ENCODE measurements around the gene CEP104.

CEP104 gene

GRCh38 chr1:3788756-3789420 lies 68.1 kb downstream of the CEP104 start:
- TF ChIP-seq CTCF (conservative IDR thresholded peaks at IDR 0.05; ENCODE audit: control insufficient read depth, insufficient read depth, low read depth, low read length) = no peak
- no peak for DNase-seq (ENCODE audit: low read depth)
- no peak overlapping the region for H3K4me3 ChIP-seq (ENCODE audit: control insufficient read depth, low read depth, low read length)

- no peak for TF ChIP-seq CTCF (conservative IDR thresholded peaks at IDR 0.05; ENCODE audit: control insufficient read depth, insufficient read depth, low read depth, low read length)
- no peak overlapping the region for H3K4me3 ChIP-seq (ENCODE audit: control insufficient read depth, low read depth, low read length)
- no peak for DNase-seq (ENCODE audit: low read depth)
Observed at GRCh38 chr1:3787745-3788605, 69.0 kb downstream of the CEP104 start.

DNA sequence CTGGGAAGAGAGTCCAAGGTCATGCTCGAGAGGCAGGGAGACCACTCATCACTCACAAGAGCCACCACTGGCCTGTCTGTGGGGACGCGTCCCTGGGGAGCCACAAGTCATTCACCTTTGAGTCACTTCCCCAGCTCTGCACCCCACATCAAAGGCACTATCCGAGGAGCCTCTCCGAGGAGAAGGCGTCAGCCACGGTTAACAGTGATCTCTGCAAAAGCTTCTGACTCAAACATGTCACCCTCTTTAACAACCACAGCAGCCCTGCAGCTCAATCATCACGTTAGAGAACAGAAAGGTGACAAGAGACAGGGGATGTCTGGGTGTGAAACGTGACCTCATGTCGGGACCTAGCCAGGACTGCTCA lies 69.7 kb downstream of the CEP104 start:
- DNase-seq (ENCODE audit: low read depth) = no peak
- no peak overlapping the region for H3K4me3 ChIP-seq (ENCODE audit: control insufficient read depth, low read depth, low read length)
- TF ChIP-seq CTCF (conservative IDR thresholded peaks at IDR 0.05; ENCODE audit: control insufficient read depth, insufficient read depth, low read depth, low read length) = no peak

DNA sequence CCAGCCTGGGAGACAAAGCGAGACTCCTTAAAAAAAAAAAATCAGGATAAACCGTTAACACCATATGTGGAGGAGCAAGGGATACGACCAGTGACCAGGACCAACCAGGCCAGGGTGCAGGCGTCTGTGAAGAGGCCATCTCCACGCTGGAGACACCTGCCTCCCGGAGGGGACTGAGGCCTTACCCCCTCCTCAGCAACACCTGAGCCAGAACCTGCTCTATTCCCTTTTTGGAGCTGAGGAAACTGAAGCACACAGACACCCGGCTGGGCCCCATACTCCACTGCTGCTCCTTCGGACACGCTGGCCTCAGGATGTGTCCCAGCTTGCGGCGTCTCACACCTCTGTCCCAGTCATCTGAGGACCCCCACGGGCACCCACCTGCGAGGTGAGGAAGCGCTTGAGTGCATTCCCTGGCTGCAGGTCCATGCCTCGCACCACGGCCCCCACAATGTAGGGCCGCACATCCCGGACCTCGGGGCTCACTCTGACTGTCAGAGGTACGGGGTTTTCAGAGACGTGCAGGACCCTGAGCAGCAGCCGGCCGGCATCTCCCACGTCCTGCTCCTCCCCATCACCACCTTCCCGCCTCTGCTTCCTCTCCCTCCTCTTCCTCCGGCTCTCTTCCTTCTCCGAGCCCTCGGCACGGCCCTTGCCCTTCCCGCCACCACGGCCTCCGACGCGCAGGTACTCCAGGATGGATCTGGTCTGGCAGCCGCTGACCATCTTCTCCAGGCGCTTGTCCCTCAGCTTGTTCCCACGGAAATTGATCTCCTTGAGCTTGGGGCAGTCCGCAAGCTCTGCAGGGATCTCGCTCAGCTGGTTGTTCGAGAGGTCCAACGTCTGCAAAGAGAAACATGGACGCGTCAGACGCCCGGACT lies 70.3 kb downstream of the CEP104 start:
- no peak overlapping the region for H3K4me3 ChIP-seq (ENCODE audit: control insufficient read depth, low read depth, low read length)
- no peak for TF ChIP-seq CTCF (conservative IDR thresholded peaks at IDR 0.05; ENCODE audit: control insufficient read depth, insufficient read depth, low read depth, low read length)
- DNase-seq (ENCODE audit: low read depth) = no peak

DNA sequence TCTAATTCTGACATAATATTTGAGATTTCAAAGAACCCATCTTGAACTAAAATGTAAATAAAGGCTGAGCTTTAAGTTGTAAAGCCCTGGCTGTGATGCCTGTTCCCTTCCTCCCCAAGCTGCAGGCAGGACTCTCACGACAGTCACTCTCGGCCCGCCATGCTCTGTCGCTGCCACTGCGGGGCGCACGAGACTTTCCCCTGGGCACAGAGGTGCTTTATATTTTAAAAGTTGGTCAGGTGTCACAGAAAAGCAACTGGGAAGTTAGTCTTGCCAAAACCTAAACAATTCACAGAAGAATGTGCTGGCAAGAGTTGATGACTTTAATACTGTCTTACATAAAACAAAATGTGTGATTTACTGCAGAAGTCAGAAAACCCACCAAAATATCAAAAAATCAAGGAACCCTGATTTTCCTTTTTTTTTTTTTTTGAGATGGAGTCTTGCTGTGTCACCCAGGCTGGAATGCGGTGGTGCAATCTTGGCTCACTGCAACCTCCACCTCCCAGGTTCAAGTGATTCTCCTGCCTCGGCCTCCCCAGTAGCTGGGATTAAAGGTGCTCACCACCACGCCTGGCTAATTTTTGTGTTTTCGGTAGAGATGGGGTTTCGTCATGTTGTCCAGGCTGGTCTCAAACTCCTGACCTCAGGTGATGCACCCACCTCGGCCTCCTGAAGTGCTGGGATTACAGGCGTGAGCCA lies 71.4 kb downstream of the CEP104 start:
- no peak for DNase-seq (ENCODE audit: low read depth)
- peak; percentile 29 for TF ChIP-seq CTCF (conservative IDR thresholded peaks at IDR 0.05; ENCODE audit: control insufficient read depth, insufficient read depth, low read depth, low read length)
- H3K4me3 ChIP-seq (ENCODE audit: control insufficient read depth, low read depth, low read length) = no peak overlapping the region

GRCh38 chr1:3785045-3785444 lies 72.0 kb downstream of the CEP104 start:
- no peak overlapping the region for H3K4me3 ChIP-seq (ENCODE audit: control insufficient read depth, low read depth, low read length)
- no peak for TF ChIP-seq CTCF (conservative IDR thresholded peaks at IDR 0.05; ENCODE audit: control insufficient read depth, insufficient read depth, low read depth, low read length)
- DNase-seq (ENCODE audit: low read depth) = no peak

All from fibroblast of mammary gland (primary cell).